Vagina (tissue), 2 donors: Measurements from ENCODE around the gene TNFRSF19. TPM values are rescaled to one million over a fixed set of nuclear protein-coding genes. Genes with fewer than 3 reads are reported as not detected.

ENCODE experiments used
- DNase-seq, 2 donors: peaks; one replicate each; pipeline ENCODE4 v3.0.0-alpha.2; 2017; ENCODE audit errors: extremely low spot score in 2 of 2
- H3K27ac ChIP-seq: fragments of 200-600 bp; sonication (generic); one replicate; pipeline ENCODE4 v1.5.1; 2019
- H3K27me3 ChIP-seq: fragments of 200-600 bp; sonication (generic); one replicate; pipeline ENCODE4 v1.5.1; 2019
- H3K36me3 ChIP-seq, 2 donors: fragments of 200-600 bp; sonication (generic); one replicate each; pipeline ENCODE4 v1.5.1; 2017 to 2019
- H3K4me1 ChIP-seq: fragments of 200-600 bp; sonication (generic); one replicate; pipeline ENCODE4 v1.5.1; 2019
- H3K4me3 ChIP-seq, 2 donors: fragments of 200-600 bp; sonication (generic); 1 replicate in 1 of 2; 2 replicates in 1 of 2; pipeline ENCODE4 v1.5.1; 2016 to 2019
- H3K9me3 ChIP-seq: fragments of 200-600 bp; sonication (generic); one replicate; pipeline ENCODE4 v1.5.1; 2019
- CTCF ChIP-seq, 3 experiments: fragments of 450-650 bp in 2 of 3; fragments of 200-600 bp in 1 of 3; sonication (generic) in 1 of 3; IDR thresholded peaks; one replicate each; pipeline ENCODE4 v1.5.1; 2017 to 2019; ENCODE audit warnings: antibody characterized with exemption in 3 of 3, mild to moderate bottlenecking in 2 of 3, moderate library complexity in 2 of 3
- POLR2A ChIP-seq, 2 donors: fragments of 450-650 bp; IDR thresholded peaks; one replicate each; pipeline ENCODE4 v1.6.1; 2017; ENCODE audit warnings: antibody characterized with exemption in 2 of 2, mild to moderate bottlenecking in 2 of 2, moderate library complexity in 2 of 2
- POLR2AphosphoS5 ChIP-seq, 2 donors: sonication (generic); formaldehyde crosslinking; IDR thresholded peaks; one replicate each; pipeline ENCODE4 v1.9.0; 2017; ENCODE audit warnings: antibody characterized with exemption in 2 of 2, mild to moderate bottlenecking in 2 of 2, low read depth in 1 of 2; ENCODE audit not compliant: insufficient read depth in 1 of 2
- intact Hi-C: fragments of 100-400 bp; cut with DNase I; formaldehyde crosslinking; loops from one replicate; pipeline ENCODE4 v1.15.1; 2023
- total RNA-seq: library from RNA; depleted of rRNA; stranded (reverse); fragments of >200 nt; gene quantifications from one replicate; pipeline ENCODE4 v1.2.3, GENCODE V29; 2016

TNFRSF19 gene
- total RNA-seq, 1 donor from 2014 or later, result 10.3 TPM

GRCh38 chr13:23642110-23642509, 71.9 kb downstream of the TNFRSF19 start:
- no peaks in the 10 kb centered on the region for H3K27me3 ChIP-seq
- H3K27ac ChIP-seq, result no peak overlapping the region
- H3K4me3 ChIP-seq, result no peak overlapping the region
- H3K9me3 ChIP-seq, result no peaks in the 10 kb centered on the region
- H3K4me1 ChIP-seq, result peaks cover 45% of the 10 kb centered on the region
- no peaks in the 10 kb centered on the region for H3K36me3 ChIP-seq
- DNase-seq, result no peak
- TF ChIP-seq POLR2A (IDR thresholded peaks at IDR 0.05), result no peak
- no peak for TF ChIP-seq CTCF (IDR thresholded peaks at IDR 0.05)
- no peak for TF ChIP-seq POLR2AphosphoS5 (IDR thresholded peaks at IDR 0.05; ENCODE audit: insufficient read depth in 1 of 2, low read depth in 1 of 2)
- intact Hi-C loops, result no loop called here

GRCh38 chr13:23643338-23644125, 73.3 kb downstream of the TNFRSF19 start:
- Histone ChIP-seq H3K4me1 (peaks cover 35% of the 10 kb centered on the region), H3K4me3 (no peak overlapping the region), H3K36me3 (no peaks in the 10 kb centered on the region), H3K27ac (no peak overlapping the region), H3K27me3 (no peaks in the 10 kb centered on the region), H3K9me3 (no peaks in the 10 kb centered on the region)
- no peak for DNase-seq
- no peak for TF ChIP-seq POLR2A (IDR thresholded peaks at IDR 0.05)
- intact Hi-C loops, result no loop called here

- intact Hi-C loops, result no loop called here
- peaks cover 32% of the 10 kb centered on the region for H3K4me1 ChIP-seq
These were observed 73.9 kb downstream of the TNFRSF19 start for GRCh38 chr13:23644126-23644419.

GRCh38 chr13:23644527-23645138, 74.4 kb downstream of the TNFRSF19 start:
- Histone ChIP-seq H3K4me1 (peaks cover 26% of the 10 kb centered on the region), H3K27me3 (no peaks in the 10 kb centered on the region), H3K36me3 (no peaks in the 10 kb centered on the region), H3K9me3 (no peaks in the 10 kb centered on the region), H3K4me3 (no peak overlapping the region), H3K27ac (no peak overlapping the region)
- DNase-seq, result no peak
- TF ChIP-seq POLR2AphosphoS5 (IDR thresholded peaks at IDR 0.05; ENCODE audit: insufficient read depth in 1 of 2, low read depth in 1 of 2) (no peak), POLR2A (IDR thresholded peaks at IDR 0.05) (no peak), CTCF (IDR thresholded peaks at IDR 0.05) (no peak)
- intact Hi-C loops, result no loop called here

More at GRCh38 chr13:23644126-23644419, 73.9 kb downstream of the TNFRSF19 start:
- no peak for DNase-seq
- H3K27me3 ChIP-seq, result no peaks in the 10 kb centered on the region
- no peak overlapping the region for H3K4me3 ChIP-seq
- H3K27ac ChIP-seq, result no peak overlapping the region
- no peaks in the 10 kb centered on the region for H3K9me3 ChIP-seq
- TF ChIP-seq CTCF (IDR thresholded peaks at IDR 0.05), result no peak
- no peak for TF ChIP-seq POLR2AphosphoS5 (IDR thresholded peaks at IDR 0.05; ENCODE audit: insufficient read depth in 1 of 2, low read depth in 1 of 2)
- no peak for TF ChIP-seq POLR2A (IDR thresholded peaks at IDR 0.05)
- no peaks in the 10 kb centered on the region for H3K36me3 ChIP-seq

- Histone ChIP-seq H3K27ac (no peak overlapping the region), H3K27me3 (no peaks in the 10 kb centered on the region), H3K36me3 (no peaks in the 10 kb centered on the region), H3K4me3 (no peak overlapping the region), H3K4me1 (peaks cover 23% of the 10 kb centered on the region), H3K9me3 (no peaks in the 10 kb centered on the region)
- TF ChIP-seq POLR2AphosphoS5 (IDR thresholded peaks at IDR 0.05; ENCODE audit: insufficient read depth in 1 of 2, low read depth in 1 of 2), result no peak
- no peak for TF ChIP-seq POLR2A (IDR thresholded peaks at IDR 0.05)
- no peak for TF ChIP-seq CTCF (IDR thresholded peaks at IDR 0.05)
- DNase-seq, result no peak
- intact Hi-C loops, result no loop called here
These were observed 75.6 kb downstream of the TNFRSF19 start for GRCh38 chr13:23645851-23646250.
